Measurements from ENCODE around the gene TDRD7. TPM values are rescaled to one million over a fixed set of nuclear protein-coding genes. Genes with fewer than 3 reads are reported as not detected.

Gene TDRD7
- total RNA-seq, 3 donors from 2014 or later (not counting 1 experiment from before 2014, with no cell fraction given), result 9.8 to 16.4 (median 16.3) TPM

GRCh38 chr9:97545486-97545885, 133.6 kb downstream of the TDRD7 start:
- Mint-ChIP-seq H3K27me3 (ENCODE audit: low read depth in 2 of 2) (peaks cover 5 to 8% of the 10 kb centered on the region in 2 donors), H3K9me3 (no peaks in the 10 kb centered on the region), H3K4me1 (no peaks in the 10 kb centered on the region), H3K4me3 (no peak overlapping the region), H3K36me3 (no peaks in the 10 kb centered on the region), H3K27ac (no peak overlapping the region)
- intact Hi-C loops (cut with micrococcal nuclease), result no loop called here
- Histone ChIP-seq H3K27ac (ENCODE audit: low read length) (no peak overlapping the region), H3K4me1 (ENCODE audit: control insufficient read depth, insufficient read depth, low read length) (no peaks in the 10 kb centered on the region), H3K4me3 (ENCODE audit: low read length) (no peak overlapping the region), H3K9me3 (ENCODE audit: control insufficient read depth, insufficient read depth, low read length) (no peaks in the 10 kb centered on the region), H3K36me3 (ENCODE audit: control insufficient read depth, insufficient read depth, low read length) (no peaks in the 10 kb centered on the region), H3K27me3 (ENCODE audit: control insufficient read depth, insufficient read depth, low read length) (no peaks in the 10 kb centered on the region)
- DNase-seq, result no peak
- WGBS (ENCODE audit: insufficient coverage), result 82% methylated on average over 8 of the region's 8 CpGs
- no peak for ATAC-seq
- TF ChIP-seq CTCF (IDR thresholded peaks at IDR 0.05), result no peak

Other genes with a start within 250 kb of the TDRD7 start
- 10 to 100 TPM; 11.9 to 17.8 (median 15.1) TPM for gene CCDC180, start 104.4 kb upstream of the TDRD7 start, total RNA-seq
- 1 to 10 TPM; 1.9 to 3.2 (median 2.0) TPM for gene TMOD1, start 89.6 kb downstream of the TDRD7 start, total RNA-seq
- gene TSTD2, start 221.3 kb downstream of the TDRD7 start, total RNA-seq, result 10 to 100 TPM; 16.2 to 25.7 (median 24.7) TPM
- 10 to 100 TPM; 39.3 to 55.2 (median 51.2) TPM for gene NCBP1, start 221.7 kb downstream of the TDRD7 start, total RNA-seq